GM13976 (cell line): Measurements from ENCODE around the gene TYW5.

Source experiments
- DNase-seq: peaks from one replicate; pipeline ENCODE4 v3.0.0; 2012; ENCODE audit warnings: low spot score
- CTCF ChIP-seq: IDR thresholded peaks from 2 replicates; pipeline ENCODE4 v1.5.1; 2012; ENCODE audit warnings: borderline replicate concordance, mild to moderate bottlenecking; ENCODE audit not compliant: insufficient read depth; ENCODE audit errors: extremely low read depth, missing control alignments, control extremely low read depth
- in situ Hi-C: fragments of 300-500 bp; cut with MboI; formaldehyde crosslinking; loops from one replicate; pipeline ENCODE4 v1.12.0; 2022; ENCODE audit warnings: low sequenced_read_pairs, mixed read lengths, inconsistent platforms; ENCODE audit not compliant: unreplicated experiment

TYW5 gene

GRCh38 chr2:199907008-199907714 lies 48.1 kb downstream of the TYW5 start:
- no peak for TF ChIP-seq CTCF
- in situ Hi-C loops: no loop called here
- DNase-seq: no peak

DNA sequence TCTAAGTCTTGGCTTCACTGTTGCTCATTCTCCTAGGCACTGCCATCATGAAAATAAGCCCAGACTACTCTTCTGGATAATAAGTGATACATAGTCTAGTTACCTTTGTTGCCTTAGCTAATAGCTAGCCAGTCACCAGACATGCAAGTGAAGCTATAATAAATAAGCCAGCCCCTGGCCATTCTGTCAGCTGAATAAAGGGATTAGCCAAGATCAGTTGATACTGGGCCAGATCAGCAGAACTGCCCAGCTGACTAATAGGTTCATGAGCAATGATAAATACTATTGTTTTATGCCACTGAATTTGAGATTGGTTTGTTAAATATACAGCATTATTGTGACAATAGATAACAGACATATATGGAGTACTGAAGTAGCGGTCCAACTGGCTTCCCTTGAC lies 52.2 kb downstream of the TYW5 start:
- no peak for TF ChIP-seq CTCF
- DNase-seq: no peak
- in situ Hi-C loops: no loop called here

DNA sequence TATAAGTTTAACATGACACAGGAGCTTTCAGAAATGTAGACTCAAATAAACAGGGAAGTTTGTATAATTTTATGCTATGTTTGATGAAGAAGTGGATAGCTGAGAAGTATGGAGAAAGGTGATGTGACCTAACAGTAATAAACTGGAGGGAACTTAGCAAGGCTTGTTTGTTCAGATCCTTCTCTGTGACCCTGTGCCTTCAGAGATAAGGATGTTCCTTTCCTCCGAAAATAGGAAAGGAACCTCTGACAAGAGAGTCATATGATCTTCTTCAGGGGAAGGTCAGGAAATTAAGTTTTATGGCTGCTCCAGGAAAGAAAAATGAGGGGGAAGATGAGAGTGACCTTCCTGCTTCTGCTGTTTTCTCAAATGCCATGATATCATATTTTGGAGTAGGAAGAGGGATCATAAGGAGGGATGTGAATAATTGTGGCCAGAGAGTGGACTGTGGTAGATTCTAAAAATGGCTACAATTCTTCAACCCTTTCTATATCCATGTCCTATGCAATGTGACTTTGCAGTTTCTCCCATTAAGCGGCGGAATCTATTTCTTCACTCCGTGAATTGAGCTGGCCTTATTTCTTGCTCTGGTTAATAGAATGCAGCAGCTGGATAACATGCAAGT lies 52.7 kb downstream of the TYW5 start:
- in situ Hi-C loops: no loop called here
- no peak for TF ChIP-seq CTCF
- no peak for DNase-seq

- no peak for DNase-seq
- in situ Hi-C loops: no loop called here
- no peak for TF ChIP-seq CTCF
Observed at GRCh38 chr2:199901942-199902341, 53.3 kb downstream of the TYW5 start.

DNA sequence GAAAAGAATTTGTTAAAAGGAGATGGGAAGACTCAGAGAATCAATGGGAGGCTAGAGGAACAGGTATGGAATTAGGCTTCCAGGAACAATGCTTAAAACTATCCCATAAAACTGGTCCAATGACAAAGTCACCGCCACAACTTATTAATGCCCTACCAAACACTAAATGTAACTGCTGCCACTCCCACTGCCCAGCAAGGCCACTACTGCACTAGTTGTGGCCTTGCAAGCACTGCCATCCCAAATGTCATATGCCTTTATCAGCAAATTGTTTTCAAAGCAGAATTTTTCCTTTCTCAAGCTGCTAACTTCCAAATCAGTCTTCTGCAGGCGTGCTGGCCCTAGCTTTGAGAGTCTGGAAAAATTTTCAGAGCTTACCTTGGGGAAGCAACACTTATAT lies 58.7 kb downstream of the TYW5 start:
- DNase-seq: no peak
- in situ Hi-C loops: no loop called here
- TF ChIP-seq CTCF: no peak

DNA sequence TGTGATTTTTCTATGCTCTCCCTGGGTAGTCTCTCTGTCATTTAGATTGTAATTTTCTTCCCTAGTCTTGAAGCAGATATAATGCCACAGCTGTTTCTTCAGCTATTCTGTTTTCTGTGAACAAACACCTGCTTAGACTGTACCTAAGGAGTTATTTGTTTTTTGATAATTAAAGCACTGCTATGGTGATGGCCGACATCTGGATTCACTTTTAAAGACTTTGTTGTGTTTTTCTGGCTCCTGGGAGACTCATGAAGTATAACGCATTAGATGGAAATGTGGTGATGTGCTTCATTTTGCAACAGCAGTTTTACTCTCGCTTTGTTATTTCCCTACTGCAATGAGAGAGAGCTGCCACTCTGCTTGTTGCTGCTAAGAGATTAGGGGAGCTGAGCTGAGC lies 59.9 kb downstream of the TYW5 start:
- DNase-seq: no peak
- in situ Hi-C loops: no loop called here
- no peak for TF ChIP-seq CTCF
